ENCODE data around the gene ERBB2.

DNA sequence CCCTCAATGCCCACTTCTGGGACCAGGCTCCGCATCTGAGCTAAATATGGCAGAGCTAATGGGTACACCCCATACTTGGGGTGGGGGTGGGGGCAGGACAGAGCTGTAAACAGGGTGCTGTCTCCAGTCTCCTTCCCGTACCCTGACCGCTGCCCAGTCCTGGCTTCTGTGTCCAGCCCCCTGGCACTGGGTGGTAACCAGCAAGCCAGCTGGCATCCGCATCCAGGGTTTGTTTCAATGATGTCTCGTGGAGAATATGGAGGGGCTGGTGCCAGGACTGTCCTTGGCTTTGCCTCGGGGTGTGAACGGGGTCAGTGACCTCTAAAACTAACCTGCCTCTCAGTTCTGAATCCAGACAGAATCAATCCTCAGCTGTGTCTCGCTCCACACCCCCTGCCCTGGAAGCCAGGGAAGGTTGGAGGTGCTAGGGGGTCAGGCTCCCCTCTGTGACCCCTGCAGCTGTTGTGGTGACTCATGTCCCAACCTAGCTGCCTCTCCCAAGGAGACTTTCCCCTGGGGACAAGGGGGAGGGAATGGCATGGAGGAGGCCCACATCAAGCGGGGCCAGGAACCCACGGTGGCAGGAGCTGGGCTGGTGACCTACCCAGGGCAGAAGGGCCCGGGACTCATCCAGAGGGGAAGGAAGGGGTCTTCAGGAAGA is 33.1 kb upstream of the ERBB2 start:
- TF ChIP-seq, protein P1, sequence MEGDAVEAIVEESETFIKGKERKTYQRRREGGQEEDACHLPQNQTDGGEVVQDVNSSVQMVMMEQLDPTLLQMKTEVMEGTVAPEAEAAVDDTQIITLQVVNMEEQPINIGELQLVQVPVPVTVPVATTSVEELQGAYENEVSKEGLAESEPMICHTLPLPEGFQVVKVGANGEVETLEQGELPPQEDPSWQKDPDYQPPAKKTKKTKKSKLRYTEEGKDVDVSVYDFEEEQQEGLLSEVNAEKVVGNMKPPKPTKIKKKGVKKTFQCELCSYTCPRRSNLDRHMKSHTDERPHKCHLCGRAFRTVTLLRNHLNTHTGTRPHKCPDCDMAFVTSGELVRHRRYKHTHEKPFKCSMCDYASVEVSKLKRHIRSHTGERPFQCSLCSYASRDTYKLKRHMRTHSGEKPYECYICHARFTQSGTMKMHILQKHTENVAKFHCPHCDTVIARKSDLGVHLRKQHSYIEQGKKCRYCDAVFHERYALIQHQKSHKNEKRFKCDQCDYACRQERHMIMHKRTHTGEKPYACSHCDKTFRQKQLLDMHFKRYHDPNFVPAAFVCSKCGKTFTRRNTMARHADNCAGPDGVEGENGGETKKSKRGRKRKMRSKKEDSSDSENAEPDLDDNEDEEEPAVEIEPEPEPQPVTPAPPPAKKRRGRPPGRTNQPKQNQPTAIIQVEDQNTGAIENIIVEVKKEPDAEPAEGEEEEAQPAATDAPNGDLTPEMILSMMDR (IDR thresholded peaks at IDR 0.05; ENCODE audit: low read depth, low read length), result no peak
- no peak for TF ChIP-seq MYC (IDR thresholded peaks at IDR 0.05; ENCODE audit: low read depth, low read length)
- TF ChIP-seq, protein P2, sequence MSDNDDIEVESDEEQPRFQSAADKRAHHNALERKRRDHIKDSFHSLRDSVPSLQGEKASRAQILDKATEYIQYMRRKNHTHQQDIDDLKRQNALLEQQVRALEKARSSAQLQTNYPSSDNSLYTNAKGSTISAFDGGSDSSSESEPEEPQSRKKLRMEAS (IDR thresholded peaks at IDR 0.05; ENCODE audit: low read depth, low read length), result no peak
